Measurements from ENCODE around the gene IQGAP2.

IQGAP2 gene

GRCh38 chr5:76625087-76625815 is 222.2 kb downstream of the IQGAP2 start:
- H3K79me2 ChIP-seq (ENCODE audit: insufficient read depth, low read length) = peaks cover 15% of the 10 kb centered on the region; the same call in 1 of the 2 replicates
- H3K4me2 ChIP-seq (ENCODE audit: low read depth, low read length, poor library complexity, severe bottlenecking) = peak overlapping the region; percentile 35
- no peak for TF ChIP-seq CTCF (conservative IDR thresholded peaks at IDR 0.05; ENCODE audit: low read length)
- 0 out of 2 replicates have a peak, but pooled peaks cover 5% of the 10 kb centered on the region for H3F3A ChIP-seq (ENCODE audit: low read depth)
- peak overlapping the region; percentile 0 for H3K4me3 ChIP-seq (ENCODE audit: low read length, poor library complexity, severe bottlenecking)
- no peaks in the 10 kb centered on the region for H3K27me3 ChIP-seq (ENCODE audit: insufficient read depth, low read length, poor library complexity, severe bottlenecking)
- peaks cover 98% of the 10 kb centered on the region for H3K4me1 ChIP-seq (ENCODE audit: insufficient read depth, low read length, poor library complexity, severe bottlenecking)
- H3K9me3 ChIP-seq (ENCODE audit: insufficient read depth, low read depth, low read length) = no peaks in the 10 kb centered on the region
- H3K9me2 ChIP-seq (replicated peaks; ENCODE audit: low read depth, low read length) = no peaks in the 10 kb centered on the region
- H4K20me1 ChIP-seq (ENCODE audit: insufficient read depth, low read length, poor library complexity, severe bottlenecking) = no peaks in the 10 kb centered on the region
- H3K9ac ChIP-seq (ENCODE audit: low read depth, low read length, poor library complexity, severe bottlenecking) = peak overlapping the region; percentile 35
- H3K36me3 ChIP-seq (ENCODE audit: insufficient read depth, low read length) = peaks cover 7% of the 10 kb centered on the region; the same call in 1 of the 2 replicates
- no peak overlapping the region for H2AFZ ChIP-seq (ENCODE audit: low read length)

GRCh38 chr5:76626738-76627137 is 223.7 kb downstream of the IQGAP2 start:
- Histone ChIP-seq H3K4me2 (ENCODE audit: low read depth, low read length, poor library complexity, severe bottlenecking) (peak overlapping the region; percentile 84), H3K36me3 (ENCODE audit: insufficient read depth, low read length) (peaks cover 8% of the 10 kb centered on the region; the same call in 1 of the 2 replicates), H3K9me3 (ENCODE audit: insufficient read depth, low read depth, low read length) (no peaks in the 10 kb centered on the region), H3K4me1 (ENCODE audit: insufficient read depth, low read length, poor library complexity, severe bottlenecking) (peaks cover 95% of the 10 kb centered on the region), H3K79me2 (ENCODE audit: insufficient read depth, low read length) (peaks cover 28% of the 10 kb centered on the region), H3F3A (ENCODE audit: low read depth) (0 out of 2 replicates have a peak, but pooled peaks cover 5% of the 10 kb centered on the region), H3K9ac (ENCODE audit: low read depth, low read length, poor library complexity, severe bottlenecking) (peak overlapping the region; percentile 75), H3K27me3 (ENCODE audit: insufficient read depth, low read length, poor library complexity, severe bottlenecking) (no peaks in the 10 kb centered on the region), H2AFZ (ENCODE audit: low read length) (peak overlapping the region; percentile 13), H3K9me2 (replicated peaks; ENCODE audit: low read depth, low read length) (no peaks in the 10 kb centered on the region), H4K20me1 (ENCODE audit: insufficient read depth, low read length, poor library complexity, severe bottlenecking) (no peaks in the 10 kb centered on the region), H3K4me3 (ENCODE audit: low read length, poor library complexity, severe bottlenecking) (peak overlapping the region; percentile 70)
- TF ChIP-seq EZH2phosphoT487 (IDR thresholded peaks at IDR 0.05; ENCODE audit: borderline replicate concordance) (no peak), CTCF (conservative IDR thresholded peaks at IDR 0.05; ENCODE audit: low read length) (no peak)

- no peaks in the 10 kb centered on the region for H3K27me3 ChIP-seq (ENCODE audit: insufficient read depth, low read length, poor library complexity, severe bottlenecking)
- no peaks in the 10 kb centered on the region for H3K9me3 ChIP-seq (ENCODE audit: insufficient read depth, low read depth, low read length)
- H3F3A ChIP-seq (ENCODE audit: low read depth) = no peaks in the 10 kb centered on the region
- H3K9ac ChIP-seq (ENCODE audit: low read depth, low read length, poor library complexity, severe bottlenecking) = no peak overlapping the region
- H3K4me3 ChIP-seq (ENCODE audit: low read length, poor library complexity, severe bottlenecking) = no peak overlapping the region
- no peaks in the 10 kb centered on the region for H3K9me2 ChIP-seq (replicated peaks; ENCODE audit: low read depth, low read length)
- peaks cover 24% of the 10 kb centered on the region for H3K79me2 ChIP-seq (ENCODE audit: insufficient read depth, low read length)
- peak; percentile 26 for TF ChIP-seq CTCF (conservative IDR thresholded peaks at IDR 0.05; ENCODE audit: low read length)
- TF ChIP-seq EZH2phosphoT487 (IDR thresholded peaks at IDR 0.05; ENCODE audit: borderline replicate concordance) = no peak
- no peak overlapping the region for H3K4me2 ChIP-seq (ENCODE audit: low read depth, low read length, poor library complexity, severe bottlenecking)
- peaks cover 55% of the 10 kb centered on the region for H3K36me3 ChIP-seq (ENCODE audit: insufficient read depth, low read length)
- H4K20me1 ChIP-seq (ENCODE audit: insufficient read depth, low read length, poor library complexity, severe bottlenecking) = no peaks in the 10 kb centered on the region
- no peak overlapping the region for H2AFZ ChIP-seq (ENCODE audit: low read length)
- H3K4me1 ChIP-seq (ENCODE audit: insufficient read depth, low read length, poor library complexity, severe bottlenecking) = peaks cover 32% of the 10 kb centered on the region
Observed at GRCh38 chr5:76634661-76635060, 231.6 kb downstream of the IQGAP2 start.
